WERI-Rb-1 (cell line): Measurements from ENCODE around the gene STOML3.
"Not testable (repeated sequence)": the region's sequence is repeated elsewhere in the genome, so short reads cannot be mapped to it uniquely, and the experiment has no call there.

Source experiments
- DNase-seq: peaks from one replicate; pipeline ENCODE4 v3.0.0-alpha.2; 2020
- H3K27ac ChIP-seq: fragments of 250-450 bp; sonication (Bioruptor Pico); 2 replicates; pipeline ENCODE4 v1.5.1; 2020; ENCODE audit warnings: mild to moderate bottlenecking, moderate library complexity
- H3K27me3 ChIP-seq: fragments of 250-450 bp; sonication (Bioruptor Pico); 2 replicates; pipeline ENCODE4 v1.5.1; 2021; ENCODE audit warnings: mild to moderate bottlenecking, low read depth, moderate library complexity; ENCODE audit not compliant: insufficient read depth, severe bottlenecking
- H3K36me3 ChIP-seq: fragments of 250-450 bp; sonication (Bioruptor Pico); 2 replicates; pipeline ENCODE4 v1.5.1; 2020; ENCODE audit warnings: mild to moderate bottlenecking, moderate library complexity
- H3K4me3 ChIP-seq: 2 replicates; pipeline ENCODE4 v1.5.1; 2011; ENCODE audit warnings: low read depth, mild to moderate bottlenecking, control low read depth, low read length
- H3K9me3 ChIP-seq: fragments of 250-450 bp; sonication (Bioruptor Pico); 2 replicates; pipeline ENCODE4 v1.5.1; 2021; ENCODE audit warnings: mild to moderate bottlenecking, moderate library complexity; ENCODE audit not compliant: severe bottlenecking
- TF ChIP-seq, protein P1 (sequence below): IDR thresholded peaks from 2 replicates; pipeline ENCODE4 v1.5.1; 2011; ENCODE audit warnings: low read depth, mild to moderate bottlenecking, control low read depth, inconsistent platforms, low read length

The STOML3 gene

DNA sequence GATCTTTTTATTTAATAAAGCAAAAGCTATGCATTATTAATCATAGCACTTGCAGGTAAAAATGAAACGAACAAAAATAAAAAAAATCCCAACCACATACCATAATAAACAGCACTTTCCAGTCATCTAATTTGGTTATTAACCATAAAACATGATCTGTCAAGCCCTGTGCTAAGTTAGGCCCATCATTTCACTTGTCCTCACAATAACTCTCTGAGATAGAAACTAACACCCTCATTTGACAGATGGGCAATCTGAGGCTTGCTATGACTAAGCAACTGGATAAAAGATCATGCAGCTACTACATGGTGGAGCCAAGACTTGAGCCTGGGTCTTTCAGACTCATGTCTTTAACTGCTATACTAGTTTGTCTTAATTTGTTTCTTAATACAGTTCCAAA, 25.5 kb upstream of the STOML3 start:
- Histone ChIP-seq H3K27me3 (no peaks in the 10 kb centered on the region), H3K9me3 (no peaks in the 10 kb centered on the region), H3K4me3 (no peak overlapping the region), H3K27ac (no peak overlapping the region), H3K36me3 (peaks cover 9% of the 10 kb centered on the region)
- DNase-seq = no peak
- TF ChIP-seq, protein P1, sequence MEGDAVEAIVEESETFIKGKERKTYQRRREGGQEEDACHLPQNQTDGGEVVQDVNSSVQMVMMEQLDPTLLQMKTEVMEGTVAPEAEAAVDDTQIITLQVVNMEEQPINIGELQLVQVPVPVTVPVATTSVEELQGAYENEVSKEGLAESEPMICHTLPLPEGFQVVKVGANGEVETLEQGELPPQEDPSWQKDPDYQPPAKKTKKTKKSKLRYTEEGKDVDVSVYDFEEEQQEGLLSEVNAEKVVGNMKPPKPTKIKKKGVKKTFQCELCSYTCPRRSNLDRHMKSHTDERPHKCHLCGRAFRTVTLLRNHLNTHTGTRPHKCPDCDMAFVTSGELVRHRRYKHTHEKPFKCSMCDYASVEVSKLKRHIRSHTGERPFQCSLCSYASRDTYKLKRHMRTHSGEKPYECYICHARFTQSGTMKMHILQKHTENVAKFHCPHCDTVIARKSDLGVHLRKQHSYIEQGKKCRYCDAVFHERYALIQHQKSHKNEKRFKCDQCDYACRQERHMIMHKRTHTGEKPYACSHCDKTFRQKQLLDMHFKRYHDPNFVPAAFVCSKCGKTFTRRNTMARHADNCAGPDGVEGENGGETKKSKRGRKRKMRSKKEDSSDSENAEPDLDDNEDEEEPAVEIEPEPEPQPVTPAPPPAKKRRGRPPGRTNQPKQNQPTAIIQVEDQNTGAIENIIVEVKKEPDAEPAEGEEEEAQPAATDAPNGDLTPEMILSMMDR = no peak

DNA sequence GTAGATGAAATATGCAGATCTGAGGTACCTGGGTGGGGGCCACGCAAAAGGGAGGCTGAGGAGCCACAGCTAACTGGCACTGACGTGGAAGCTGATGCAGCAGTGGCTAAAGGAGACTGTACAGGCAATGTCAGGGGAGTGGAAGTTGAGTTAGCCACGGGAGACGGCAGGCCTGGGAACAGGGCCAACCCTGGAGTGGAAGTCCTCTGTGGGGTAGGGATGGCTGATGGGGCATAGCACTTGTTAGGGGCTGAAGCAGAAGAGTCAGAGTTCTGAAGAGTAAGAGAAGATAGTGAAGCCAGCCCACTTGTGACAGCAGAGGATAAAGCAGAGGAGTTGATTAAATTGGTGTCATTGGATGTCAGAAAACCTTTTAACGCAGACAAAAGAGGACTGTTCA, 22.8 kb upstream of the STOML3 start:
- no peak overlapping the region for H3K27ac ChIP-seq
- H3K36me3 ChIP-seq = peaks cover 9% of the 10 kb centered on the region
- H3K9me3 ChIP-seq = no peaks in the 10 kb centered on the region
- H3K4me3 ChIP-seq = no peak overlapping the region
- no peak for DNase-seq
- no peaks in the 10 kb centered on the region for H3K27me3 ChIP-seq
- TF ChIP-seq, protein P1 = no peak

DNA sequence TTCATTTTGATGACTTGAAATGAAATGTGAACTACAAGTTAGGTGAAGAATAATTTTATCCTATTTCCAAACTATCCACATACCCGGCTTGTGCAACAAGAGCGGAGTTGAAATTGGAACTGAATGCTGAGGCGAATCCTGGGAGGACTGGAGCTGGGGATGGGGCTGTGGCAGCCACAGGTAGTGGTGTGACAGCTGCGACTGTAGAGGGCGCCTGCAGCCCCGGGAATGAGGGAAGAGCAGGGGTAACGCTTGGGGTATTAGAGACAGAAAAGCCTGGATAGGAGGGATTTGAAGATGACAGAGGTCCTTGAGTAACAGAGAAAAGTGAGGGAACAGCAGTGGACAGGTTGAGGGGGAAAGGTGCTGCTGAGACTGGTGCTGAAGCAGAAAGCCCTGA, 22.0 kb upstream of the STOML3 start:
- no peaks in the 10 kb centered on the region for H3K27me3 ChIP-seq
- TF ChIP-seq, protein P1 = 0 out of 2 replicates have a peak, but pooled peaks have one; percentile 16
- peak; percentile 8 for DNase-seq
- peaks cover 9% of the 10 kb centered on the region for H3K36me3 ChIP-seq
- H3K9me3 ChIP-seq = no peaks in the 10 kb centered on the region
- H3K27ac ChIP-seq = no peak overlapping the region
- H3K4me3 ChIP-seq = no peak overlapping the region

DNA sequence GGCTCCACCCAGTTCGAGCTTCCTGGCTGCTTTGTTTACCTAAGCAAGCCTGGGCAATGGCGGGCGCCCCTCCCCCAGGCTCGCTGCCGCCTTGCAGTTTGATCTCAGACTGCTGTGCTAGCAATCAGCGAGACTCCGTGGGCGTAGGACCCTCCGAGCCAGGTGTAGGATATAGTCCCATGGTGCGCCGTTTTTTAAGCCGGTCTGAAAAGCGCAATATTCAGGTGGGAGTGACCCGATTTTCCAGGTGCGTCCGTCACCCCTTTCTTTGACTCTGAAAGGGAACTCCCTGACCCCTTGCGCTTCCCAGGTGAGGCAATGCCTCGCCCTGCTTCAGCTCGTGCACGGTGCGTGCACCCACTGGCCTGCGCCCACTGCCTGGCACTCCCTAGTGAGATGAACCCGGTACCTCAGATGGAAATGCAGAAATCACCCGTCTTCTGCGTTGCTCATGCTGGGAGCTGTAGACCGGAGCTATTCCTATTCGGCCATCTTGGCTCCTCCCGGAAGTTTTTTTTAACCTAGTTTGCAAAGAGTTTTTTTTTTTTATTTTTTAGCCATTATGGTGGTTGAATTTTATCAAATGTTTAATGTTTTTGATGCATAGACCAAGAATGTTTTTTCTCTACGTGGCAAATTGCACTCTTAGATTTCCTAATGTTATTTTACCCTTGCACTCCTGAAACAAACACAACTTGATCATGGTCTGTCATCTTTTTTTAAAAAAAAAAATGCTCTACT, 15.9 kb upstream of the STOML3 start:
- not testable (repeated sequence) for H3K27me3 ChIP-seq, H3K36me3 ChIP-seq, DNase-seq, H3K27ac ChIP-seq, H3K4me3 ChIP-seq, H3K9me3 ChIP-seq

DNA sequence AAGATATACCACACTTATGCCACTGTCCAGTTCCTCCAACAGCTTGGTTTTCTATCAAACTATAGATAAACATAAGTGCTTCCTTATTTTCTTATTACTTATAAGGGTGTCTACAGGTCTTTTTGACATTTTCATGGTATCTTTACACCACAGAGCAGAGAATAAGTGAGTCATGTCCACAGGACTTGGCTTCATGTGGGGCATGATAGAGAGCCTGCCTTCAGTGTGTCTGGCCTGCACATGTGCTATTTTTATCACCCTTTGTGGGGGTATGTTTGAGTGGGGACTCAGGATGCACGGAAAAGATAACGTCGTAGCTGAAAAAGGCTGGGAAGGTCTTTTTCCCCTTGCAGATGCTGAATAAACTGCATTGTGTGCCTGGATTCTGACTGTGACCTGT, 8.1 kb upstream of the STOML3 start:
- Histone ChIP-seq H3K4me3 (no peak overlapping the region), H3K27me3 (no peaks in the 10 kb centered on the region), H3K36me3 (no peaks in the 10 kb centered on the region), H3K27ac (no peak overlapping the region), H3K9me3 (no peaks in the 10 kb centered on the region)
- TF ChIP-seq, protein P1 = no peak
- DNase-seq = no peak

DNA sequence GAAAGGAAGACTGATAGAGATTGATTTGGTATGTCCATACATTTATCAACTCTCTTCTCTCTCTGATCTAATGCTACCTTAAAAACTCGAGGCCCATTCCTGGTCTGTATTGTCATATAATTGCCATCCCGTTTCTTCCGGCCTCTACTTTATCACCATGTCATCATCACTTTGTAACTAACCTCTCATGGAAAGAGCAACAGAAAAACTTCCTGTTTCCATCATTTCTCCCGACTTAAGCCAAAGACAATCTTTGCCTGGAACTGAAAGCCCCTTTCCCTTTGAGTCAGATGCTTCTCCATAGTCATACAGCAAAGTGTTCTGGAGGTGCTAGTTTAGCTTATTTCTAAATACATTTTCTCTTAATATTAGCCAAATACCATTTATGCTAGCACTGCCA, 2.8 kb upstream of the STOML3 start:
- Histone ChIP-seq H3K36me3 (no peaks in the 10 kb centered on the region), H3K27ac (no peak overlapping the region), H3K4me3 (no peak overlapping the region), H3K9me3 (no peaks in the 10 kb centered on the region), H3K27me3 (no peaks in the 10 kb centered on the region)
- DNase-seq = no peak
- TF ChIP-seq, protein P1 = no peak
